GM18507 (cell line): Measurements from ENCODE around the gene FAR2.

Experiments
- DNase-seq: peaks from one replicate; pipeline ENCODE4 v3.0.0; 2011; ENCODE audit warnings: low read depth; ENCODE audit not compliant: insufficient read length; ENCODE audit errors: extremely low spot score
- FAIRE-seq: peaks from 2 replicates; lab custom pipeline; 2011; peaks lifted over from hg19 to GRCh38; lab: Jason Lieb, UNC

The FAR2 gene

DNA sequence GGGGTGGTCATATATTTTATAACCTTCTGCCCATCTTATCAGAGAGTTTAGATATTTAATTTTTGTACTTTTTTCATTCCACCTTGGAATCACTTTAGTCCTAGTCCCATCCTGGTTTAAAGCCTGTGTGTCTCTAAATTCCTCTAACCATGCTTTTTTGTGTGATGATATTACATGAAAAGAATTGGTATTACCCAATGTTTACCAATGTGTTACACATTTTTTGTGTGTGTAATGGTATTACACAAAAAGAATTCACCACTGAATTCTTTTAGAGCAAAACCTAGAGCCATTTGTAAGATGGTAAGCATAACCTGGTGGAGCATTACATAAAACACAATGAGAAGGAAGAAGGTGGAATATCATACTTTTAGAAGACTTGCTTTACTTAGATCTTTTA is 77.5 kb downstream of the FAR2 start:
- FAIRE-seq (no peak), DNase-seq (no peak)

DNA sequence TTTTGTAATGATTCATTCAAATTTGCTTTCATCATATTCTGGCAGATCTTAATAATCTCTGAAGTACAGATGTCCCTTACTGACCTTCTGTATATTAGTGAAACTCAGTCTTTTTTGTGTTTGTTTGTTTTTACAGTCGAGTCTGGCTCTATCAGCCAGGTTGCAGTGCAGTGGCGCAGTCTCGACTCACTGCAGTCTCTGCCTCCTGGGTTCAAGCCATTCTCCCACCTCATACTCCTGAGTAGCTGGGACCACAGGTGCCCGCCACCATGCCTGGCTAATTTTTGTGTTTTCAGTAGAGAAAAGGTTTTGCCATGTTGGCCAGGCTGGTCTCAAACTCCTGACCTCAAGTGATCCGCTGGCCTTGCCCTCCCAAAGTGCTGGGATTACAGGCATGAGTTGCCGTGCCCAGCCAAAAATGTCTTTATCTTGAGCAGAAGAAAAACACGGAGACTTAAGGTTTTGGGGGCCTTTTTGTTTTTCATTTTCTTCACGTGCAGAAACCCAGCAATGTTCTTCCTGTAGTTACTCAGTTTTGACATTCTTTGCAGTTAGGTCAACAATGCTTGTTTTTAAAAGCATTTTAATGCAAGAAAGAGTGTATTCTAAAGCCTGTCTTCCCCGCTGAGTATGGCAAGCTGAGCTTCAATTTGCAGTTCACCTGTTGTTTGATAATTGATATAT is 79.5 kb downstream of the FAR2 start:
- DNase-seq (no peak), FAIRE-seq (no peak)

DNA sequence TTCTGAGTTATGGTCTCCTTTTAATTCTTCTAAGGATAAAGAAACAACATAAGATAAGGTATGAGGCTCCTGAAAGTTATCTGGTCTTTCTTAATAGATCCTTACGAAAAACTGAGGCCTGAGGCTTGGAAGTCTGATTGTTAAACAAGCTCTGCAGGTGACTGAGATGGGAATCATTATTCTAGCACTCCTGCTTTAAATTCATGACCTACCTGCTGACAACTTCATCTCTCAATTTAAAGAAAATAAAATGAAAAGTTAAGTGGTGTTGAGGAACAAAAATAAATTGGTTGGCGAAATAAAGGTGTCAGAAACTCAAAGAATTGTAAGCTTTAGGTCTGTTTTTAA is 80.1 kb downstream of the FAR2 start:
- FAIRE-seq: no peak
- no peak for DNase-seq

DNA sequence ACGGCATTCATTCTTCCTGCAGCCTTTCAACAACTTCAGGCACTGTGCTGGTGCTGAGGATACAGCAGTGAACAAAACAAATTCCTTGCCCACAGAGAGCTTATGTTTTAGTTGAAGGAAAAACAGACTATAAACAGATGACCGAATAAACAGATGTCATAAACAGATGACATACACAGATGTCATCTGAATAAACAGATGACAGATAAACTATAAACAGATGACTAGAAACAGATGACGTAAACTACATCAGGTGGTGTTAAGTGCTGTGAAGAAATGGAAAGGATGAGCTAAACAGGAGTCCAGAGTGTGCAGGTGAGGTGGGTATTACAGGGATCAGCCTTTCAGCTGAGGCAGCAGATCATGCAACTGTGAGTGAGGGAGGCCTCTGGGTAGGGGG is 80.9 kb downstream of the FAR2 start:
- DNase-seq (no peak), FAIRE-seq (no peak)

DNA sequence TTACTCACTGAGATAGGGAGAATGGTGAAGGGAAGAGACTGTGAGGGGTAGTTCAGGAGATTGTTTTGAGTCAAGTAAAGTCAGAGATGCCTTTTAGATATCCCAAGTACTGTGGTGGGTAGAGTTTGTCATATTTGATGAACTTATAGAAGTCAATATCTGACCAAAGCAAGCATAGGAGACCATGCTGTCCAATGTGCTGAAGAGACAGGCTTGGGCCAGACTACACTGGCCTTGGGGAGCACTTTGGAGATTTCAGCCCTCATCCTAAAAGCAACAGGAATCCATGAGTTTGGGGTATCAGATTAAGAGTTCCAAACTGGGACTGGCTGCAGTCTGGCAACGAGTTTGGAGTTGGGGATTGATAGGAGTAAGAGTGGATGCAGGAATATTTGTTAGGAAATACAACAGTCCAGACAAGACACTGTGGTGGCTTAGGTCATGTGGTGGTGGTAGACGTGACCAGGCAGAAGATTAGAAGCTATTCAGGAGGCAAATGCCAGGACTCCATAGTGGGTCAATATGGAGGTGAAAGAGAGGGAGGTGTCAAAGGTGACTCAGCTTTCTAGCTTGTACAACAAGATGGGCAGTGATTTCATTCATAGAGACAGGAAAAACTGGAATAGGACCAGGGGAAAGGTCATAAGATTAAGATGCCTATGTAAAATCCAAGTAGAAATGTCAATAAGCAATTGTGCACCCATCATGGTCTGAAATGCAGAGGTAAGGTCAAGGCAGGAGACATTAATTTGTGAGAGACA is 81.9 kb downstream of the FAR2 start:
- no peak for FAIRE-seq

DNA sequence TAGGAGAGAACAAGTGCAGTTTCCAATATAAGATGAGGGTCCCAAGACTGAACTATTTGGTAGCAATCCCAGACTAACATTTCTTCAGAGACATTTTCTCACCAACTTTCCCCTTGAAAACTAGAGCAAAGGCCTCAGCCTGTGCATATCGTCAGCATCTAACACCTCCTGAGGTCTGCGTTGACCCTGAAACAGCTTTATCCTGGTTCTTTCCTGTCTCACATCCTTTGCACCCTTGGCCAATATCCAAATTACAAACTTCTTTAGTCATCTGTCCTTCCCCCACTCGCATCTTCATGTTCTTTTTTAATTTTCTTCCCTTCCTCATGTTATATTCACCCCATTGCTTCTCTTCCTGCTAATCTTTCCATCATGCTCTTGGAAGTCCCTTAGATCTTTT is 83.0 kb downstream of the FAR2 start:
- DNase-seq: no peak
- FAIRE-seq: no peak

More for the DNA sequence above, 81.9 kb downstream of the FAR2 start:
- no peak for DNase-seq

DNA sequence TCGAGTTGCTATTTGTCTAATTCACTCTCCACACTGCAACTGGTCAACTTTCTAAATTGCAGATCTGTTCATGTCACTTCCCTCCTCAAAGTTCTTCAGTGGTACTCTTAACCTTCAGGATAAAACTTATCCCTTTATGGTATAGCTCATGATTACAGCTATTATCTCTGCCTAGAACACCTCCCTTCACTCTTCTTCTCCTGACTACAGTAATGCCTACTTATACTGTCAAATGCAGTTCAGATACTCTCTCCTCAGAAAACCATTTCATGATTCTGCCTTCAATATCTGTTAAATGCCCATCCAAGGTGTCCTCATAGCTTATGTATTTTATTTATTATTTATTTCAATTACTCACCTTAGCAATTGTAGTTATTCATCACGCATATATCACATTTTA is 85.5 kb downstream of the FAR2 start:
- FAIRE-seq (no peak), DNase-seq (no peak)

DNA sequence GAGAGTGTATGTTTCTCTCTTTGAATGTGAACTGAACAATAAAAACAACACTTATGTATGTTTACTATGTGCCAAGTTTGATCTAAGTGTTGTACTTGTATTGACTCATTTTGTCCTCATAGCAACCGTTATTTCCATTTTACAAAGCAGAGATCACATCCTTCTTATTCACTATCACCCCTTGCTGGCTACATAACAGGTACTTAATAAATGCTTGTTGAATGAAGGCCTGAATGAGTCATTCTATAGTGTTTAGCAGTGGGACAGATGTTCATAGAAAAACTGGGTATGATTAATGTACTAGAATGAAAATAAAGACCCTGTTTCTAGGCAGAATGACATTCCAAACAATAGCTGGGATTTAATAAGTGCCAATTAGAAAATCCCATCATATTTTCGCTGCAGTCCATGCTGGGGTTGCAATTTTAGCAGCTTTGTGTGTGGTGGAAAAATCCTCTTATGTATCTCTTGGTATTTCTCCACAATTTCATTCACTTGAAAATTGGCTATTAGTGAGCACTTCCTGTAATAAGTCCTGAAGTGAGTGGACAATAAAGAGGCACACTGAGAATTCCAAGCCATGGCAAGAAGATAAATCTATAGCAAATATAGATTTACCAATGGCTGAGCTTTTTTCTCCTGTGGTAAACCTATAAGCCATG is 86.0 kb downstream of the FAR2 start:
- FAIRE-seq (no peak), DNase-seq (no peak)

DNA sequence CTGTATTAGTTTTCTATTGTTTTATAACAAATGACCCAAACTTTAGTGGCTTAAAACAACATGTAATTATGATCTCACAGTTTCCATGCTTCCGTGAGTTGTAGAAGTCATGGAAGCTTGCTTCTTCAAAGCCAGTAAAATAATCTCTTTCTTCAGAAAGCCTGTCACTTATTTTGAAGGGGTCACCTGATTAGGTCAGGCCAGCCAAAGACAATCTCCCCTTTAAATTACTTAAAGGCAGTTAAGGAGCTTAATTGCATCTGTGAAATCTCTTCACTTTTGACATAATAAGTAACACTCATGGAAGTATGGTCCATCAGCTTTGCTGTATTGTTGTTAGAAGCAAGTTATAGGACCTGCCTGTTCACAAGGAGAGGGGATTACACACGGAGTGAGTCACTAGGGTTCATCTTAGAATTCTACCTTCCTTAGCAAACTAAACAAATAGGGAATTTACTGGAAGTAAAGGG is 89.8 kb downstream of the FAR2 start:
- no peak for FAIRE-seq
- no peak for DNase-seq

DNA sequence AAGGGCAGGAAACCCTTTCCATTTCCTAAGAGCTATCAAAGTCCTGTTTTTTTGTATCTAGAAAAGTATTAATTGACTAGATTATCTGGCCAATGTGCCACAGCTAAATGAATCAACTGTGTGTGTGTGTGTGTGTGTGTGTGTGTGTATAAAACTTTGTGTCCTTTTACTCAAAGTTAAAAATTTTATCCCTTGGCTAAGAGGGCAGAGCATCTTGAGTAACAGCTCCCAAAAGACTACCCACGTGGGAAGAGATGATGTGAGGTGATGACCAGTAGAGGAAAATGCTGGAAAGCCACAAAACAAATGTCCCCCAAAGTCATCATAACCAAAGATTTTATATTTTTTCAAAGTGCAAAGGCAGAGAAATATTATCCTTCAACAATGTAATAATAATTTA is 90.3 kb downstream of the FAR2 start:
- FAIRE-seq: no peak

DNA sequence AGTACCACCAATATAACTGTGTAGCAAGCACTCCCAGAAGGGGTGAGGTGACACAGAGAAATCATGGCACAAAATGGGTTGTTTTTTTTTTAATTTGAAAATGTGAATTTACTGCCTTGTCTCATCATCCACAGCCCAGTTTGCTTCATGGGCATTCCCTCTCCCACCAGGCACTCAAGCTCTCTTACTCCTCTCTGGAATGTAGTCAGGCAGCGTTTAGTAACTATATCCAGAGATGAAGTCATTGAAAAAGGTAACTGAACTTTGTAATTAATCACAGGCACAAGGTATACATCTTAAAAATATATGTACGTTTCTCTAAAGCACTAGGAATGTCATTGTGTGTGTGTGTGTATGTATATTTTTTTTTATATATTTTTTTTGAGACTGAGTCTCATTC is 91.4 kb downstream of the FAR2 start:
- FAIRE-seq: no peak

More for the DNA sequence above, 90.3 kb downstream of the FAR2 start:
- DNase-seq: no peak

DNA sequence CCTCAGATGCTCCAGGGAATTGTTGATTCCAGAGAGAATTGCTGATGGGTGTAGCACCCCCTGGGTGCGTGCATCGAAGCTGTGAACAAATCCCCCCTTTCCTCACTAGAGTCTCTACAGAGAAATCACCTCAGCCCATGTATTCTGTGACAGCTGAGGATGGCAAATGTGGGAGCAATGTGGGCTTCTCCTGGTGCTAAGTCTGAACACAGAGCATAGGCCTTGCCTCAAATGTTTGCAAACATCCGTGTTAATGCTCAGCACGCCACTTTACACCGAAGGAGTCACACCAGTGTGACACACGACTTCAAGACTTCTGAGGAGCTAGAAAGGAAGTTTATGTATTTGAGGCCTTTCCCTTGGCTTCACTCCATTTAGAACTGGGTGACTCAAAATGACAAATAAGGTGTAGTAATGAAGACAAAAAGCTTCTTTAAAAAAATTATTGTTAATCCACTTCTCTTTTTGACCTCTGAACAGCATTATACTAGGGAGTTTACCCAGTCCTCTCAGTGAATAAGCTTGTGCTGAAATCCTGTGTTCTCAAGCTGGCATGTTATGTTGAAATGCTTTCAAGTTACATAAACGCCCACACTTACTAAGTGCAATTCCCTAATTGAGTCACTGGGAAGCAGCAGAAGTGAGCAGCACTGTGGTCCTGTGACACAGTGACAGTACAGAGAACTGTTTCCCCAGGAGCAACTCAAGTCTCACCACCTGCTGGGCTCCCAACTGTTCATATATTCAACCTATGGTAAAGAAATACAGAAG is 92.9 kb downstream of the FAR2 start:
- FAIRE-seq: peak; percentile 77
- no peak for DNase-seq

More for the DNA sequence above, 91.4 kb downstream of the FAR2 start:
- no peak for DNase-seq

DNA sequence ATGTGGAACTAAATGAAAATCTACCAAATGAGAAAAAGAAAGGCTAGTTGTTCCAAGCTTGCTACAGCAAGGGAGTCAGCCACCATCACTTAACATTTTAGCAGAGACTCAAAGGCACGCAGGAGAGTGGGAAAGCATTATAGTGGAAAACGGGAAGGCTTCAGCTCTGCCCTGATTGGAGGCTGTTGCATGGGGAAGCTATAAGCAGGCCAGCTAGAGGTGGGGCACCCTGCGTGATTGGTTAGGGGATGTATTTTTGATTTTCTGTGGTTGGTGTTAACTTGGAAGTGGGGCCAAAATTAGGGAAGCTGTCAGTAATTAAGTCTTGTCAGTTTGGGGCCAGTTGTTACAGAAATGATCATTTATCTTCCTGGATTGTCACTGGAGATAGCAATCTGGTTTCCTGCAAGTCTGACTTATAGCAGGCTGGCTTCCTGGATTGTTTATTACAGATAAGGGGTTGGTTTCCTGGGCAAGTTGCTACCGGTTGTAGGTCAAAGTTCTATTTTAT is 93.9 kb downstream of the FAR2 start:
- DNase-seq (no peak), FAIRE-seq (no peak)

DNA sequence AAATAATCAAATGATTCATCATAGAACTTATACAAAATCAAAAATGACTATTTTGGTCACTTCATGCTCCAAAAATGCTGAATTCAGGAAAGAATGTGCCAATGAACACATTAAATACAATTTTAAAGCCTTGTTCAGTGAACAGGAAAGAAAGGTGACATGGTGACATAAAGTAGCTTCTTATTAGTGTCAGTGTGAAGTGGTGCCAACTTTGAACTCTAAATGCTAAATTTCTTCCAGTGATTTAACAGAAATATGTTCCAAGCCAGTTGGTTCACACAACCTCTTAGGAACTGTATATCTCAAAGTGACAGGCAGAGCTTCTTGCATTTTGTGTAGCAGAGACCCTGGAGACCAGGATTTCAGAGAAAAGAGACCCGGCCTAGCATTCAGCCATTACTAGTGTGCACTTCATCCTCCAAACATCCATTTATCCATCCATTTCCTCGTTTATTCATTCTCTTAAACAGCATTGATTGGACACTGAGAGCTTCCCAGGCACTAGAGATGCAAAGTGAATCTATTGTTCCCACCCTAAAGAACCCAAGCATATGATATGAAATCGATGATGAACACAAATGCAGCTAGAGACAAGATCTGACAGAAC is 95.2 kb downstream of the FAR2 start:
- FAIRE-seq (no peak), DNase-seq (no peak)

DNA sequence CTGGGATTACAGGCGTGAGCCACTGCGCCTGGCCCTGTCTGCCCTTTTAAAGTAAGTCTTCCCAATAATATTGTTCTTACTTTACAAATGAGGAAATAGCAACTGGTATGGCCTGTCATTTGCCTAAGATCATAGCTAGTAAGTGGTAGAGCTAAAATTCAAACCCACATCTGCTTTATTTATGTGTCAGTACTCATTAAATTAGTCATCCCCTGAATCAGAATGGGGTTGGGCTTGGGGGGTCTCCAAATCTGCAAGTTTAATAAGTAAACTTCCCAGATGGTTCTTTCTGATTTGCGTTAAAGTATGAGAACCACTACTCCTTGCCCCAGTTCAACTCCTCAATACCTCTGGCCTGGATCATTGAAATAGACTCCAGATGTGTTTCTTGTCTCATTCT is 96.2 kb downstream of the FAR2 start:
- FAIRE-seq (no peak), DNase-seq (no peak)

DNA sequence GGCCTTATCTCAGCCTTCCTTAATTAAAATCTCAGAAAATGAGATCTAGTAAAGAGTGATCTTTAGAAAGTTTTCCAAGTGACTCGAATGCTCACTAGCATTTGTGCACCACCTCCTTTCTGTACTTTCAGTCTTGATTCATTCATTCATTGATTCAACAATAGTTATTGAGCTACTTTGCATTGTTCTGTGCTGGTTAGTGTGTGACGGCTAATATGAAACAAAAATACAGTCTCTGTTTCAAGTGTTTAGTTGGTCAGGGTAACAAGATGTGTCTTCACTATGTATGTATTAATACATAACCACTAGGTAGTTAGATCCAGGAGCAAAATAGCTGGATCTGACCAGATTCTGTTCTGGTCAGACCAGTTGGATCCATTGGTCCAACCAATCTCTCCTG is 100.9 kb downstream of the FAR2 start:
- FAIRE-seq (no peak), DNase-seq (no peak)

DNA sequence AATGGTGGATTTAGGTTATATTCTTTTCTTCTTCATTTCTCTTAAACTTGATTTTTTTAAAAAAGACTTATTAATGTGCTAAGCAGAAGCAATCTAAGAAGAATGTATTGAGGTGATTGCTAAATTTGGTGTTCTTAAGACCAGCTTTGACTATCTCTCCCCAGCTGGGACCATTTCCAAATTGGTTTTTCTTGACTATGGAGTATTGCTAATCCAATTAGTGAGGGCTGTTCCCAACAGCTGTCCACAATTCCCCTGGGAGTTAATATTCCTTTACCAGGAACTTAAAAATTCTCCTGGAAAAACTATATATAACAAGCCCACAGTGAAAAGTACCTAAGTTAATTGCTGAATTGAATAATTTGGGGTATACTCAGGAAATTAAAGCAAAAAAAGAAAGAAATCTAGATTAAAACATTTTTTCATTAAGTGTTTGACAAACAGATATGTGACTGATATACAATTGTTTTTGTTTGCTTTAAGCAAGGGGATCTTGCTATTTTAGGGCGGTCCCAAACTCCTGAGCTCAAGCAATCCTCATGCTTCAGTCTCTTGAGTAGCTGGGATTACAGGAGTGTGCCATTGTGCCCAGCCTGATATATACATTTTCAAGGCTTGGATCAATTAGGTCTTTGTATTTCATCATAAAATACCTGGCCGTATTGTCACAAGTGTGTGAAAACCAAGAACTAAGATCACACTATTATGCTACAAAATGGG is 105.0 kb downstream of the FAR2 start:
- FAIRE-seq (no peak), DNase-seq (no peak)

DNA sequence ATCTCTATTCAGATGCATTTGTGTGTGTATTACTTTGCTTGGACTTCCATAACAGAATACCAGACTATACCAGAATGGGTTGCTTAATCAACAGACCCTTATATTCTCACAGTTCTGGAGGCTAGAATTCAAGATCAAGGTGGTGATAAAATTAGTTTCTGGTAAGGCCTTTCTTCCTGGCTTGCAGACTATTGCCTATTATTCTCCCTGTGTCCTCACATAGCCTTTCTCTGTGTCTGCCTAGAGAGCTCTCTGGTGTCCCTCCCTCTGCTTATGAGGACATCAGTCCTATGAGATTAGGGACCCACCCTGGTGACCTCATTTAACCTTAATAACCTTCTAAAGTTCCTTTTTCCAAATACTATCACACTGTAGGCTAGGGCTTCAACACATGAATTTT is 106.0 kb downstream of the FAR2 start:
- FAIRE-seq: no peak
- DNase-seq: no peak

DNA sequence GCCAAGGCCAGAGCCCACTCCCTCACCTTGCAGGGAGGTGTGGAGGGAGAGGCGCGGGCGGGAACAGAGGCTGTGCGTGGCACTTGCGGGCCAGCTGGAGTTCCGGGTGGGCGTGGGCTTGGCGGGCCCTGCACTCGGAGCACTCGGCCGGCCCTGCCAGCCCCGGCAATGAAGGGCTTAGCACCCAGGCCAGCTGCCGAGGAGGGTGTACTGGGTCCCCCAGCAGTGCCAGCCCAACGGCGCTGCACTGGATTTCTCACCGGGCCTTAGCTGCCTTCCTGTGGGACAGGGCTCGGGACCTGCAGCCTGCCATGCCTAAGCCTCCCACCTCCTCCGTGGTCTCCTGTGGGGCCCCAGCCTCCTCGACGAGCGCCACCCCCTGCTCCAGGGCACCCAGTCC is 107.5 kb downstream of the FAR2 start:
- no peak for DNase-seq
- no peak for FAIRE-seq
